Bronchial smooth muscle cell (primary cell): ENCODE measurements around the gene S100A6. TPM values are rescaled to one million over a fixed set of nuclear protein-coding genes. Genes with fewer than 3 reads are reported as not detected.

Source experiments
- total RNA-seq: library from RNA; depleted of rRNA; stranded (reverse); fragments of >200 nt; gene quantifications from 2 replicates; pipeline ENCODE4 v1.2.1, GENCODE V29; 2014

S100A6 gene
- total RNA-seq: 4,155 and 5,808 TPM in 2 replicates

GRCh38 chr1:153535242-153536011 is at the start of gene S100A6:
Gene S100A6 (minus strand): TSS chr1:153535991. CDS start chr1:153535339, 652 bp downstream.

GRCh38 chr1:153565529-153566374 is 30.0 kb upstream of the S100A6 start, which contains the start of gene S100A2:
Gene S100A2 (minus strand): TSS chr1:153565844. CDS start chr1:153563877, 1,967 bp downstream.

GRCh38 chr1:153548722-153549688 is 13.2 kb upstream of the S100A6 start, which contains the start of gene S100A3:
Gene S100A3 (minus strand): TSS chr1:153549258. CDS start chr1:153548485, 773 bp downstream.

GRCh38 chr1:153545067-153546055 is 9.6 kb upstream of the S100A6 start, which contains the start of gene S100A4:
Gene S100A4 (minus strand): TSS chr1:153545806. CDS start chr1:153544794, 1,012 bp downstream.

GRCh38 chr1:153540394-153541361 is 4.9 kb upstream of the S100A6 start, which contains the start of gene S100A5:
Gene S100A5 (minus strand): TSS chr1:153540934. CDS start chr1:153540191, 743 bp downstream.

Other genes with a start within 250 kb of the S100A6 start
- not detected in 2 replicates for gene PGLYRP3, start 223.0 kb downstream of the S100A6 start, total RNA-seq
- gene PGLYRP4, start 187.2 kb downstream of the S100A6 start, total RNA-seq: not detected in 2 replicates
- 1.1 and 2.5 TPM in 2 replicates for gene S100A9, start 178.1 kb downstream of the S100A6 start, total RNA-seq
- gene S100A12, start 160.4 kb downstream of the S100A6 start, total RNA-seq: not detected in 2 replicates
- 0.32 TPM in 1 of 2 replicates, not detected in the other for gene S100A8, start 144.9 kb downstream of the S100A6 start, total RNA-seq
- not detected in 2 replicates for gene S100A7A, start 119.5 kb downstream of the S100A6 start, total RNA-seq
- not detected in 2 replicates for gene S100A7, start 75.3 kb downstream of the S100A6 start, total RNA-seq
- 0.77 TPM in 1 of 2 replicates, not detected in the other for gene S100A5, start 4.9 kb upstream of the S100A6 start, total RNA-seq
- 471 and 540 TPM in 2 replicates for gene S100A4, start 9.8 kb upstream of the S100A6 start, total RNA-seq
- gene S100A3, start 13.3 kb upstream of the S100A6 start, total RNA-seq: 4.3 and 9.6 TPM in 2 replicates
- gene S100A2, start 29.9 kb upstream of the S100A6 start, total RNA-seq: 3.6 and 3.8 TPM in 2 replicates
- gene S100A16, start 77.1 kb upstream of the S100A6 start, total RNA-seq: 140 and 155 TPM in 2 replicates
- 0.47 and 2.1 TPM in 2 replicates for gene S100A14, start 80.3 kb upstream of the S100A6 start, total RNA-seq
- gene S100A13, start 91.5 kb upstream of the S100A6 start, total RNA-seq: 275 and 496 TPM in 2 replicates
- 0.63 TPM in 1 of 2 replicates, not detected in the other for gene S100A1, start 92.4 kb upstream of the S100A6 start, total RNA-seq
- 20.6 and 25.7 TPM in 2 replicates for gene CHTOP, start 98.1 kb upstream of the S100A6 start, total RNA-seq
- 42.7 and 50.9 TPM in 2 replicates for gene SNAPIN, start 122.7 kb upstream of the S100A6 start, total RNA-seq
- 140 and 148 TPM in 2 replicates for gene ILF2, start 135.0 kb upstream of the S100A6 start, total RNA-seq
- 1.9 and 9.4 TPM in 2 replicates for gene NPR1, start 142.7 kb upstream of the S100A6 start, total RNA-seq
- gene INTS3, start 192.1 kb upstream of the S100A6 start, total RNA-seq: 28.5 and 32.1 TPM in 2 replicates
- 27.6 and 50.1 TPM in 2 replicates for gene SLC27A3, start 239.4 kb upstream of the S100A6 start, total RNA-seq